KBM-7 (cell line): ENCODE results near the gene LEO1.

Source experiments
- DNase-seq: peaks from one replicate; pipeline ENCODE4 v3.0.0-alpha.2; 2015
- in situ Hi-C: fragments of 300-500 bp; cut with MboI; formaldehyde crosslinking; loops from 2 replicates; pipeline ENCODE4 v1.14.3; 2020; ENCODE audit warnings: low sequenced_read_pairs, low pct_unique_long_range_greater_than_20kb, mixed read lengths

The LEO1 gene

GRCh38 chr15:51971375-51972133, at the start of gene LEO1:
LEO1 (minus strand) TSS chr15:51971778; CDS start chr15:51971745, 33 bp downstream.
- DNase-seq = peak; percentile 96
- in situ Hi-C loops = no loop called here

GRCh38 chr15:52021128-52021671, 49.6 kb upstream of the LEO1 start:
- in situ Hi-C loops = no loop called here
- DNase-seq = peak; percentile 78

GRCh38 chr15:52020221-52021085, 48.9 kb upstream of the LEO1 start:
- no peak for DNase-seq
- in situ Hi-C loops = no loop called here

GRCh38 chr15:52019394-52020220, 48.0 kb upstream of the LEO1 start:
- DNase-seq = peak; percentile 77
- in situ Hi-C loops = no loop called here

GRCh38 chr15:52018693-52019393, 47.3 kb upstream of the LEO1 start, which contains the start of gene MAPK6:
MAPK6 (plus strand) TSS chr15:52019219; CDS start chr15:52046461, 27,242 bp downstream.
- in situ Hi-C loops = no loop called here
- peak; percentile 95 for DNase-seq

GRCh38 chr15:52018244-52018643, 46.7 kb upstream of the LEO1 start:
- no peak for DNase-seq
- in situ Hi-C loops = no loop called here

GRCh38 chr15:52016316-52016715, 44.7 kb upstream of the LEO1 start:
- DNase-seq = no peak
- in situ Hi-C loops = no loop called here

- DNase-seq = no peak
- in situ Hi-C loops = no loop called here
Observed at GRCh38 chr15:52014616-52015015, 43.0 kb upstream of the LEO1 start.

- DNase-seq = peak; percentile 63
- in situ Hi-C loops = no loop called here
Observed at GRCh38 chr15:52013151-52013791, 41.7 kb upstream of the LEO1 start.

GRCh38 chr15:52012210-52012609, 40.6 kb upstream of the LEO1 start:
- in situ Hi-C loops = no loop called here

GRCh38 chr15:52011711-52012144, 40.1 kb upstream of the LEO1 start:
- DNase-seq = no peak
- in situ Hi-C loops = no loop called here

More at GRCh38 chr15:52012210-52012609, 40.6 kb upstream of the LEO1 start:
- DNase-seq = no peak

- in situ Hi-C loops = no loop called here
- DNase-seq = no peak
Observed at GRCh38 chr15:52010633-52011595, 39.3 kb upstream of the LEO1 start.

GRCh38 chr15:52008698-52009434, 37.3 kb upstream of the LEO1 start:
- in situ Hi-C loops = no loop called here
- DNase-seq = no peak

GRCh38 chr15:52008359-52008697, 36.8 kb upstream of the LEO1 start:
- no peak for DNase-seq
- in situ Hi-C loops = no loop called here

- in situ Hi-C loops = no loop called here
- DNase-seq = no peak
Observed at GRCh38 chr15:52006702-52007340, 35.2 kb upstream of the LEO1 start.
